H1 (cell line): ENCODE data around the gene MTMR4. TPM values are rescaled to one million over a fixed set of nuclear protein-coding genes. Genes with fewer than 3 reads are reported as not detected.

ENCODE experiments used
- CTCF ChIA-PET: fragments of 300-600 bp; sonication (Branson Sonifier 250); formaldehyde crosslinking; loops from one replicate; lab custom pipeline; 2021; ENCODE audit not compliant: partially characterized antibody; lab: Charles Lee
- POLR2A ChIA-PET: fragments of 300-600 bp; sonication (Branson Sonifier 250); formaldehyde crosslinking; loops from one replicate; lab custom pipeline; 2021; ENCODE audit warnings: inconsistent platforms; ENCODE audit not compliant: partially characterized antibody; lab: Charles Lee
- DNase-seq, 2 experiments: peaks; one replicate each; pipeline versions ENCODE4 v3.0.0 to v3.0.0-alpha.2; 2010 to 2022; ENCODE audit warnings: low spot score in 2 of 2, low read depth in 1 of 2, mixed read lengths in 1 of 2
- FAIRE-seq: peaks from 2 replicates; lab custom pipeline; 2011; peaks lifted over from hg19 to GRCh38; lab: Jason Lieb, UNC
- H2AFZ ChIP-seq: 2 replicates; pipeline ENCODE4 v1.8.1; 2012; ENCODE audit warnings: low read length, inconsistent platforms
- H2AK5ac ChIP-seq: 2 replicates; pipeline ENCODE4 v1.6.1; 2013; ENCODE audit warnings: low read depth, low read length
- H2BK120ac ChIP-seq: replicated peaks from 2 replicates; pipeline ENCODE3; 2013; ENCODE audit warnings: low read depth, low read length, inconsistent platforms
- H2BK12ac ChIP-seq: 2 replicates; pipeline ENCODE4 v1.6.1; 2013; ENCODE audit warnings: low read depth, low read length
- H2BK15ac ChIP-seq: 2 replicates; pipeline ENCODE4 v1.6.1; 2013; ENCODE audit warnings: low read length
- H2BK20ac ChIP-seq: 2 replicates; pipeline ENCODE4 v1.6.1; 2013; ENCODE audit warnings: low read length
- H2BK5ac ChIP-seq: 2 replicates; pipeline ENCODE4 v1.6.1; 2013; ENCODE audit warnings: low read depth, low read length
- H3K14ac ChIP-seq: 2 replicates; pipeline ENCODE4 v1.6.1; 2013; ENCODE audit warnings: inconsistent platforms; ENCODE audit not compliant: insufficient read length
- H3K18ac ChIP-seq: 2 replicates; pipeline ENCODE4 v1.6.1; 2013; ENCODE audit warnings: low read length; ENCODE audit errors: extremely low read depth
- H3K23ac ChIP-seq: 2 replicates; pipeline ENCODE4 v1.6.1; 2013; ENCODE audit warnings: inconsistent platforms; ENCODE audit not compliant: insufficient read length
- H3K23me2 ChIP-seq: 2 replicates; pipeline ENCODE4 v1.6.1; 2013; ENCODE audit warnings: low read depth, low read length
- H3K27ac ChIP-seq: 2 replicates; pipeline ENCODE4 v1.6.1; 2011; ENCODE audit warnings: low read depth, low read length, inconsistent platforms
- H3K27me3 ChIP-seq, 4 experiments: replicated peaks in 1 of 4; 1 replicate in 1 of 4; 2 replicates in 3 of 4; pipeline versions ENCODE4 v1.6.1 to v1.8.1; 2011 to 2013; ENCODE audit warnings: low read length in 3 of 4, mild to moderate bottlenecking in 3 of 4, inconsistent platforms in 2 of 4, mixed read lengths in 2 of 4, moderate library complexity in 1 of 4; ENCODE audit not compliant: control insufficient read depth in 3 of 4, insufficient read depth in 3 of 4; ENCODE audit errors: extremely low read depth in 1 of 4
- H3K36me3 ChIP-seq, 4 experiments: 2 replicates each; pipeline versions ENCODE4 v1.6.1 to v1.8.1; 2011 to 2013; ENCODE audit warnings: mild to moderate bottlenecking in 4 of 4, low read length in 3 of 4, moderate library complexity in 2 of 4, control low read depth in 1 of 4, inconsistent platforms in 1 of 4; ENCODE audit not compliant: insufficient read depth in 4 of 4, control insufficient read depth in 2 of 4
- H3K4ac ChIP-seq: replicated peaks from 2 replicates; pipeline ENCODE3; 2013; ENCODE audit warnings: low read length, low read depth, mixed read lengths, inconsistent platforms; ENCODE audit not compliant: insufficient read length
- H3K4me1 ChIP-seq, 4 experiments: replicated peaks in 1 of 4; 1 replicate in 1 of 4; 2 replicates in 3 of 4; pipeline versions ENCODE4 v1.6.1 to v1.8.1; 2011 to 2013; ENCODE audit warnings: low read length in 3 of 4, inconsistent platforms in 2 of 4, mixed read lengths in 1 of 4; ENCODE audit not compliant: insufficient read depth in 4 of 4, control insufficient read depth in 3 of 4
- H3K4me2 ChIP-seq, 2 experiments: 2 replicates each; pipeline versions ENCODE4 v1.6.1 to v1.8.1; 2011 to 2013; ENCODE audit warnings: low read depth in 2 of 2, low read length in 2 of 2, control low read depth in 1 of 2, inconsistent platforms in 1 of 2, mild to moderate bottlenecking in 1 of 2; ENCODE audit not compliant: insufficient read depth in 1 of 2
- H3K4me3 ChIP-seq, 4 experiments: fragments of 200-600, 300-600 bp in 1 of 4; sonication (generic), shearing (Covaris generic), sonication (Bioruptor Twin) in 1 of 4; 2 replicates each; pipeline versions ENCODE4 v1.5.1 to v1.8.1; 2011 to 2016; ENCODE audit warnings: low read length in 4 of 4, low read depth in 3 of 4, control low read depth in 2 of 4, inconsistent platforms in 2 of 4, mild to moderate bottlenecking in 2 of 4, mixed read lengths in 1 of 4, moderate library complexity in 1 of 4; ENCODE audit not compliant: insufficient read depth in 2 of 4; ENCODE audit errors: extremely low read depth in 1 of 4
- H3K56ac ChIP-seq: replicated peaks from 2 replicates; pipeline ENCODE3; 2013; ENCODE audit warnings: low read depth, mild to moderate bottlenecking, mixed read lengths, low read length, inconsistent platforms; ENCODE audit not compliant: insufficient read length
- H3K79me1 ChIP-seq: 2 replicates; pipeline ENCODE4 v1.6.1; 2013; ENCODE audit warnings: low read depth, low read length, control low read depth
- H3K79me2 ChIP-seq, 2 experiments: 2 replicates each; pipeline versions ENCODE4 v1.6.1 to v1.8.1; 2012 to 2013; ENCODE audit warnings: low read length in 2 of 2, mild to moderate bottlenecking in 2 of 2, inconsistent platforms in 1 of 2; ENCODE audit not compliant: insufficient read depth in 2 of 2, control insufficient read depth in 1 of 2
- H3K9ac ChIP-seq, 4 experiments: replicated peaks in 1 of 4; 1 replicate in 1 of 4; 2 replicates in 3 of 4; pipeline versions ENCODE4 v1.6.1 to v1.8.1; 2011 to 2013; ENCODE audit warnings: low read depth in 3 of 4, low read length in 3 of 4, control low read depth in 2 of 4, mild to moderate bottlenecking in 2 of 4, moderate library complexity in 2 of 4, inconsistent platforms in 1 of 4; ENCODE audit errors: extremely low read depth in 1 of 4
- H3K9me3 ChIP-seq, 2 experiments: 2 replicates each; pipeline versions ENCODE4 v1.6.1 to v1.8.1; 2012 to 2013; ENCODE audit warnings: mild to moderate bottlenecking in 2 of 2, moderate library complexity in 2 of 2, control low read depth in 1 of 2, inconsistent platforms in 1 of 2, low read depth in 1 of 2, low read length in 1 of 2, mixed read lengths in 1 of 2; ENCODE audit not compliant: insufficient read depth in 2 of 2
- H4K20me1 ChIP-seq, 2 experiments: replicated peaks in 1 of 2; 2 replicates each; pipeline versions ENCODE3 to v1.8.1; 2011 to 2013; ENCODE audit warnings: inconsistent platforms in 2 of 2, low read length in 2 of 2, mild to moderate bottlenecking in 1 of 2; ENCODE audit not compliant: insufficient read depth in 2 of 2, control insufficient read depth in 1 of 2
- H4K5ac ChIP-seq: 2 replicates; pipeline ENCODE4 v1.6.1; 2013; ENCODE audit warnings: low read length, low read depth, mixed read lengths, inconsistent platforms; ENCODE audit not compliant: insufficient read length
- H4K8ac ChIP-seq: 2 replicates; pipeline ENCODE4 v1.8.0; 2013; ENCODE audit warnings: mild to moderate bottlenecking, moderate library complexity, low read length, inconsistent platforms; ENCODE audit not compliant: insufficient read depth; ENCODE audit errors: extremely low read depth
- H4K91ac ChIP-seq: replicated peaks from 2 replicates; pipeline ENCODE3; 2013; ENCODE audit warnings: low read length, mixed read lengths, inconsistent platforms; ENCODE audit not compliant: insufficient read length
- RFX5 ChIP-seq: IDR thresholded peaks from 2 replicates; pipeline ENCODE4 v1.6.1; 2011; ENCODE audit warnings: low read depth, low read length, improper control_type of control experiment, borderline replicate concordance
- TAF1 ChIP-seq: IDR thresholded peaks from 2 replicates; pipeline ENCODE4 v1.6.1; 2011; ENCODE audit warnings: mild to moderate bottlenecking, low read depth, low read length
- TEAD4 ChIP-seq: IDR thresholded peaks from 2 replicates; pipeline ENCODE4 v1.6.1; 2012; ENCODE audit warnings: low read depth, low read length, inconsistent platforms, mixed read lengths
- WGBS, 2 experiments: shearing (Covaris generic) in 1 of 2; methylation state at CpG; one replicate each; pipeline versions ENCODE4 v1.1.6 to v1.1.7; 2013 to 2015; ENCODE audit warnings: low lambda C conversion rate in 2 of 2, mixed read lengths in 2 of 2, inconsistent platforms in 1 of 2, low coverage in 1 of 2, missing lambda C conversion rate in 1 of 2; ENCODE audit not compliant: insufficient replicate concordance in 2 of 2, insufficient coverage in 1 of 2, insufficient read length in 1 of 2; ENCODE audit errors: extremely low coverage in 1 of 2, missing lambda C conversion rate in 1 of 2; 5-methylcytosine and 5-hydroxymethylcytosine counted together
- polyA plus RNA-seq, 7 experiments: library from polyadenylated mRNA; depleted of rRNA in 3 of 7; stranded (reverse) in 5 of 7; unstranded in 2 of 7; fragments of >200 nt in 5 of 7; fragments of 200-250 nt in 2 of 7; gene quantifications; 1 replicate in 5 of 7; 2 replicates in 1 of 7; 4 replicates in 1 of 7; pipeline versions ENCODE4 v1.2.1 to v1.2.3, GENCODE V29; 2011 to 2013; ENCODE audit warnings: missing spikeins in 2 of 7, mixed read lengths in 2 of 7
- total RNA-seq: library from RNA; stranded (reverse); fragmentation: NEBNext Ultra II Directional; extraction: Animal tissue kit (Norgen Biotek cat#: 25700); gene quantifications from 2 replicates; pipeline ENCODE4 v1.2.1, GENCODE V29; 2021
- TF ChIP-seq, protein P1 (sequence below): IDR thresholded peaks from 2 replicates; pipeline ENCODE4 v1.6.1; 2012; ENCODE audit warnings: low read length, inconsistent platforms
- TF ChIP-seq, protein P2 (sequence below), 3 experiments: IDR thresholded peaks; 1 replicate in 2 of 3; 2 replicates in 1 of 3; pipeline versions ENCODE4 v1.5.1 to v1.6.1; 2011; ENCODE audit warnings: low read length in 3 of 3, mild to moderate bottlenecking in 3 of 3, inconsistent platforms in 2 of 3, low read depth in 1 of 3, moderate library complexity in 1 of 3; ENCODE audit not compliant: insufficient read depth in 1 of 3; ENCODE audit errors: control extremely low read depth in 1 of 3

MTMR4 gene
- total and polyA plus RNA-seq, 2 of the 8 experiments (the other 6 are each of a cell fraction or from before 2014, with no cell fraction given) = 15.9 to 39.2 TPM

DNA sequence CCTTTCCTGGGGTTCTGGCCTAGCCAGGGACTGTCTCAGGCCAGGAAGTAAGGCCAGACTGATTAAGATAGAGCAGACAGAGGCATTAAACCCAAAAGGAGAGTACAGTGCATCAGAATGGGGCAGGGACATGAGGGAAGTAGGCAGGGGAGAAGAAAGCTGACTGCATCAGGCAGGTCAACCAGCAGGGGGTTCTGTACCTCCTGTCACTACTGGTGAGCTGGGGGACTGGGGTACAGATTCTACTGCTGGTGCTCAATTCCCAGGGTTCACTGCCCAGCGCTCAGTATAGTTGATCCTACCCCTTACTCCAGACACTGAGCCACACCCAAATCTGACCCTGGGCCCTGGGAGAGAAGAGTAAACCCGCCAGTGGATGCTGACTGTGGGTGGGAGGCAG is 12.9 kb upstream of the MTMR4 start:
- WGBS, 2 experiments = 81% methylated on average over 2 of the region's 2 CpGs; no CpG with 5 or more reads in 1 of the 2 experiments
- Histone ChIP-seq H3K23ac (no peak overlapping the region), H3K27me3 (no peaks in the 10 kb centered on the region), H4K8ac (no peak overlapping the region), H2BK20ac (no peak overlapping the region), H3K4me1 (peaks cover 3 to 13% (median 7%) of the 10 kb centered on the region in 4 experiments), H4K91ac (no peak overlapping the region), H3K9ac (no peak overlapping the region), H4K20me1 (no peaks in the 10 kb centered on the region), H4K5ac (no peak overlapping the region), H3K27ac (no peak overlapping the region), H3K4me3 (no peak overlapping the region), H3K56ac (no peak overlapping the region), H2AFZ (no peak overlapping the region), H2BK5ac (no peak overlapping the region), H2BK12ac (no peak overlapping the region), H2AK5ac (no peak overlapping the region), H3K9me3 (no peaks in the 10 kb centered on the region), H3K36me3 (no peaks in the 10 kb centered on the region), H2BK120ac (no peak overlapping the region), H3K79me2 (no peaks in the 10 kb centered on the region), H3K4me2 (no peak overlapping the region), H3K14ac (no peak overlapping the region), H2BK15ac (0 out of 2 replicates have a peak overlapping the region, but pooled peaks have one; percentile 61), H3K79me1 (no peaks in the 10 kb centered on the region), H3K23me2 (peaks cover 9% of the 10 kb centered on the region; the same call in 1 of the 2 replicates), H3K18ac (no peak overlapping the region), H3K4ac (no peak overlapping the region)
- TF ChIP-seq TEAD4 = no peak
- TF ChIP-seq, protein P1, sequence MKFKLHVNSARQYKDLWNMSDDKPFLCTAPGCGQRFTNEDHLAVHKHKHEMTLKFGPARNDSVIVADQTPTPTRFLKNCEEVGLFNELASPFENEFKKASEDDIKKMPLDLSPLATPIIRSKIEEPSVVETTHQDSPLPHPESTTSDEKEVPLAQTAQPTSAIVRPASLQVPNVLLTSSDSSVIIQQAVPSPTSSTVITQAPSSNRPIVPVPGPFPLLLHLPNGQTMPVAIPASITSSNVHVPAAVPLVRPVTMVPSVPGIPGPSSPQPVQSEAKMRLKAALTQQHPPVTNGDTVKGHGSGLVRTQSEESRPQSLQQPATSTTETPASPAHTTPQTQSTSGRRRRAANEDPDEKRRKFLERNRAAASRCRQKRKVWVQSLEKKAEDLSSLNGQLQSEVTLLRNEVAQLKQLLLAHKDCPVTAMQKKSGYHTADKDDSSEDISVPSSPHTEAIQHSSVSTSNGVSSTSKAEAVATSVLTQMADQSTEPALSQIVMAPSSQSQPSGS = no peak
- TF ChIP-seq, protein P2, sequence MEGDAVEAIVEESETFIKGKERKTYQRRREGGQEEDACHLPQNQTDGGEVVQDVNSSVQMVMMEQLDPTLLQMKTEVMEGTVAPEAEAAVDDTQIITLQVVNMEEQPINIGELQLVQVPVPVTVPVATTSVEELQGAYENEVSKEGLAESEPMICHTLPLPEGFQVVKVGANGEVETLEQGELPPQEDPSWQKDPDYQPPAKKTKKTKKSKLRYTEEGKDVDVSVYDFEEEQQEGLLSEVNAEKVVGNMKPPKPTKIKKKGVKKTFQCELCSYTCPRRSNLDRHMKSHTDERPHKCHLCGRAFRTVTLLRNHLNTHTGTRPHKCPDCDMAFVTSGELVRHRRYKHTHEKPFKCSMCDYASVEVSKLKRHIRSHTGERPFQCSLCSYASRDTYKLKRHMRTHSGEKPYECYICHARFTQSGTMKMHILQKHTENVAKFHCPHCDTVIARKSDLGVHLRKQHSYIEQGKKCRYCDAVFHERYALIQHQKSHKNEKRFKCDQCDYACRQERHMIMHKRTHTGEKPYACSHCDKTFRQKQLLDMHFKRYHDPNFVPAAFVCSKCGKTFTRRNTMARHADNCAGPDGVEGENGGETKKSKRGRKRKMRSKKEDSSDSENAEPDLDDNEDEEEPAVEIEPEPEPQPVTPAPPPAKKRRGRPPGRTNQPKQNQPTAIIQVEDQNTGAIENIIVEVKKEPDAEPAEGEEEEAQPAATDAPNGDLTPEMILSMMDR (IDR thresholded peaks at IDR 0.05; ENCODE audit: control extremely low read depth in 1 of 3, insufficient read depth in 1 of 3, low read depth in 1 of 3, low read length in 3 of 3) = peak in 1 of 3 experiments; percentile 7; a peak in 1 of 4 replicates
- TF ChIP-seq TAF1 = no peak
- TF ChIP-seq RFX5 = no peak
- CTCF ChIA-PET = interaction anchor here (0.7 to 16.5 kb wide), 7 partner anchors 6 to 478 kb away, joined by 3 to 163 read pairs (median 9); a partner anchor contains a TSS
- DNase-seq (no peak), FAIRE-seq (no peak)
- POLR2A ChIA-PET = interaction anchor here (0.6 to 2.2 kb wide), 4 partner anchors 8 to 105 kb away, joined by 5 to 10 read pairs (median 6); partner anchors contain the start of gene MTMR4
